HK-2 (cell line): ENCODE measurements around the gene PEX1.
"Not testable (repeated sequence)": the region's sequence is repeated elsewhere in the genome, so short reads cannot be mapped to it uniquely, and the experiment has no call there.

ENCODE experiments used
- DNase-seq: peaks from one replicate; pipeline ENCODE4 v3.0.0-alpha.2; 2018; ENCODE audit not compliant: unreplicated experiment

Gene PEX1

DNA sequence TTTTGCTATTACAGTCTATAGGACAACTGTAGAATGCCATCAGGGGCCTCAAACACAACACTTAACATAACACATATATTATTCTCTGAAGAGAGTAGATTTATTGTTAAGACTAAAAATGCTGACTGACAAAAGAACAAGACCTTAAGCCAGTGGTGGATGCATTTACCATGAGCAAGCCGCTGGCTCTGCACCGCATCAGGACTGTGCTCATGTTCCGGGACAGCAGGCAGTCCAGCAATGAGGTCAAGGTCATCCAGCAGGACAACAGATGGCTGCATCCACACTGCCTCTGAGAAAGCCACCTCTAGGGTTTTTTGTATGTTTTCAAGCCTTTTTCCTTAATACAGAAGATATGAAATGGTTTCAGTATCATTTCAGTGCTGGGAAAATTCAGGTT is 23.8 kb downstream of the PEX1 start:
- DNase-seq, result no peak

DNA sequence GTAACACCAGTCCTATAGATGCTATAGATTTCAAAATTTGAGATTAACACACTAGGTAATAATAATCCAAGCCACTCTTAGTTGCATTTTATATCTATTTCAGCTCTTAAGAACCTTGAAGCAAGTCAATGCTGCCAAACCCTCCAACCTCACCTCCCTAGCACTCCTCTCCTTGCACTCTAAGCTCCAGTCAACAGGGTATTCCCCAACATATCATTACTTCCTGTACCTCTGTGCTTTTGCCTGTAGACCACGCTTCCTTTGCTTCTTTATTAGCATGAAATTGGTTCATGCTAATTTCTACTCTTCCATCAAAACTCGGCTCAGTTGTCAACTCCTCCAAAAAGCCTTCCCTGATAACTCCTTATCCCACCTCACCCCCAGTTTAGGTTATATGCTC is 24.6 kb downstream of the PEX1 start:
- DNase-seq, result no peak

DNA sequence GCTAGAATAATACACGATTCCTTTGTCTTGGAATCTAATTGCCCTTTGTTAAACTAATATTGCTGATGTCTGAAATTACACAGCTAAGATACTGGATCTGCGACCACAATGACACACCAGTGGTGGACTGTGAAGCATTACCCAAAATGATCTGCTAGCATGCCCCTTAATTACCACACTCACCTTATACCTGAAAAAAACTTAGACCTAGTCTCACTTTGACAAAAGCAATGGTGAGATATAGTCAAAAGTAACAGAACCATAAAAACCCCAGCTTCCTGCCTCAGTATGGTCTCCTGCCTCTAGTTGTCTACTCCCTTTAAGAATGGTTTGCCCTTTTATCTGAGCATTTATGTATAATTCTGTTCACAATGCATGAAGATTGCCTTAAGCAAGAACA is 29.8 kb downstream of the PEX1 start:
- no peak for DNase-seq

DNA sequence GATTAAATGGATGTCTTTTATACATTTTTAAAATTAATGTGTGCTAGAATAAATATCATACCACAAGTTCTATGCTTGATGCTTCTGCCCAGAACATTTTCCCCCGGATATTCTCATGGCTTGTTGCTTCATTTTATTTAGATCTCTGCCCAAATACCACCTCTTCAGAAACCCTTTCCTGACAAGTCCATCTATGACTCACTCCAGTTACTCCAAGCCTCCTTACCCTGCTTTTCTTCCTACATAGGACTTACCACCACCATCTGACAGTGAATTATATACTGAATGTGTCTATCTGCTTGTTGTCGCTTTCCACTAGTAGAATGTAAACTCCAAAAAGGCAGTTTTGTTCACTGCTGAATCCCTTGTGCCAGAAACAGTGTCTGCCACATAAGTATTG is 31.4 kb downstream of the PEX1 start:
- DNase-seq, result no peak

DNA sequence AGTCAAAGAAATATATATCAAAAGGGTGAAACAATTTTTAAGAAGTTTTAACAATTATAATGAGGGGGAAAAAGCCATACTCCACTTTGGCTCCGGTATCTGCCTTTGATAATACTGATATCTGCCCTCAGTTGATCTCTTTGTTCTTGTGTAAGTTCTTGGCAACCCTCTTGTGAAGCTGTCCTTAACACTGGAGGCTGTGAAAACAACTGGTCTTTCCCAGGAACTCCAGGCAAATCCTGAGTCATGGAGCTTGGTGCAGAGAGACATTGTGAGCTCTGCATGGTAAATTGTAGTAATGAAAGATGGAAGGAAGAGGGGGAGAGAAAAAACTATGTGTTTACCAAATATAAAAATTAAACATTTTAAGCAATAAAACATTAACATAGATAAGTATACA is 38.7 kb downstream of the PEX1 start:
- DNase-seq, result no peak

DNA sequence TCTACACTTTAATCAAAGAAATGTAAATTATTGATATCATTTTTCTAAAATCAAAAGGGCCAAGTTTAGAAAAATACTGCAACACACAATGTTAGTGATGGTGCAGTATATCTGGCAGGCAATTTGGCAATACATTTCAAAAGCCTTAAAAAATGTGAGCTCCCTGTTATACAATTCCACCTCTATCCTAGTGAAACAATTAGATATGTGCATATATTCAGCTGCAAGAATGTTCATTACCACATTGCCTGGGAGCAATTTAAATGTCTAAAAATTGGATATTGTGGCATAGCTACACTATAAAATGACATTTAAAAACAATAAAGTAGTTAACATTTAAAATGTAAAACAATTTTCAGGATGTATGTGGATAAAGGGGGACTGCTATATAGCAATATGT is 40.5 kb downstream of the PEX1 start:
- no peak for DNase-seq

DNA sequence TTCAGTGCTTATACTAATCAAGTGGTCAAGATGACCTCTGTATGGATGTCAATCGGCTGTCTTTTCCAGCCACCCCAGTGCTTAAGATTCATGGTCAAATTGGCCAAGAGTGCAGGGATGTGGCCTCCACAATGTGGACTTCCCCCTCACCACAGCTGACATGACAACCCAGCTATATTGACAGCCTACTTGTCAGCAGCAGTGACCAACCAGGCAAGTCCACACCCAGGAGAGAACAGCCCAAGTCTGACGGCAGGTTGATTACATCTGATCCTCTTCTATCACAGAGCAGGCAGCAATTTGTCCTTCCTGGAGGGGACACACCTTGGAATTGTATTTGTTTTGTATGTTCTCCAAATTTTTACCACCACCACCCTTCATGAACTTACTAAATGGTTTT is 42.3 kb downstream of the PEX1 start:
- no peak for DNase-seq

DNA sequence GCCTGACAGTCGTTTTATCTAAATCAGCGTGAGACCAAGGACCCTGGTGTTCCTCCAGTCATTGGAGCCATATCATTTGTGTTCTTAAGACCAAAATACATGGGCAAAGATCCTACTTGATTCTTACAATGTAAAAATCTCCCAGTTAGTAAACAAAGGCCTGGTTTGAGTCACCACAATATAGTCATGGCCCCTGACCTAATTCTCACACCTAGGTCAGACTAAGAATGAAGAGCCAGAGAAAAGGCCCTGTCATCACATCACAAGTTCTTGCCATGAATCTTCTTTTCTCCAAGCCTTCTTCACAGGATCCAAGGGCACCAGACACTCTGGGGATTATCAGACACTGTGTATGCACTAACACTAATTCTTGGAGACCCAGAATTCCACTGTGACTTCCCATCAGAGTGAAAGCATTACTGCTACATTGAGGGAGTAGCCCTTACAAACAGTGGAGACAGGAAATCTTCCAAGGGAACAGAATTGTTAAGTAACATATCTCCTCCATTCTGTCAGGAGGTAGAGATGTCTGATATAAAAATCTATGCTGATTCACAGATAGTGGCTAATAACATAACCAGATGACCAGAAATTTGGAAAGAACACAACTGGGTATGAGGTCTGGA is 42.9 kb downstream of the PEX1 start:
- DNase-seq, result no peak

DNA sequence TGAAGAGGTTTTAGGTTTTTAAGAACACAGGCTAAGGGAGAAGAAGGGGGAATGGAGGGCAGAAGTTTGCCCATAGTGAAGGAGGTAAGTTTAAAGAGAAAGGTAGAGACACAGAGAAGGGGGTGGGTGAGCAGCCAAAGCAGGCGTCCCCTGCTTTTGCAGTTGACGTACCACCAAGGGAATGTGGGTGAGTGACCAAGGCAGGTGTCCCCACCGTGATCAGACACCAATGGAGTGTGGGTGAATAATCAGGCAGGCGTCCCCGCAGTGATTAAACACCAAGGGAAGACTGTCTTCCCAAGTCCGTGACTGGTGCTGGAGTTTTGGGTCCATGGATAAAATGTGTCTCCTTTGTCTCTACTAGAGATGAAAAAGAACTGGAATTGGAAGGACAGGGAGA is 44.1 kb downstream of the PEX1 start:
- DNase-seq, result not testable (repeated sequence)

DNA sequence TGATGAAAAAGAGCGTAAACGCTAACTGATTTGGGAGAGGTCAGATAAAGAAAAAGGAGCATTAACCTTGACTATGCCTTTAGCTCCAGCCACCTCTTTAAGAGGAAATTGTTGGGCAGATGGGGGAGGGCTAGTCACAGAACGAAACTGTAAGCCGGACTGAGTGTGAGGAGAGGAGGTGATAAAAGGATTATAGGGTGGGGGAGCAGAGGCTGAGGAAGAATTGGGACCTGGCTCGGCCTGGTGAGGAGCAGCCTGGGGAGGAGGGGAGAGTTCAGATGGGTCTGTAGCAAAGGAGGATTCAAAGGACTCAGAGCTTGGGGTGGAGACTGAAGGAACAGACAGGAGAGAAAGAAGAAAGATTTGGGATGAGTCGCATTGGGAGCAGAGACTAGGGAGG is 44.7 kb downstream of the PEX1 start:
- not testable (repeated sequence) for DNase-seq

DNA sequence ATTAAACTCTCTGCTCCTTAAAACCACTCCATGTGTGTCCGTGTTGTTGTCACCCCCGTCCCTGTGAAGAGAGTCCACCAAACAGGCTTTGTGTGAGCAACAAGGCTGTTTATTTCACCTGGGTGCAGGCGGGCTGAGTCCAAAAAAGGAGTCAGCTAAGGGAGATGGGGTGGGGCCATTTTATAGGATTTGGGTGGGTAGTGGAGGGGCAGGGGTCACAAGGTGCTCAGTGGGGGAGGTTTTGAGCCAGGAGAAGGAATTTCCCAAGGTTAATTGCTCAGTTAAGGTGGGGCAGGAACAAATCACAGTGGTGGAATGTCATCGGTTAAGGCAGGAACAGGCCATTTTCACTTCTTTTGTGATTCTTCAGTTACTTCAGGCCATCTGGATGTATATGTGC is 49.2 kb downstream of the PEX1 start:
- DNase-seq, result not testable (repeated sequence)

DNA sequence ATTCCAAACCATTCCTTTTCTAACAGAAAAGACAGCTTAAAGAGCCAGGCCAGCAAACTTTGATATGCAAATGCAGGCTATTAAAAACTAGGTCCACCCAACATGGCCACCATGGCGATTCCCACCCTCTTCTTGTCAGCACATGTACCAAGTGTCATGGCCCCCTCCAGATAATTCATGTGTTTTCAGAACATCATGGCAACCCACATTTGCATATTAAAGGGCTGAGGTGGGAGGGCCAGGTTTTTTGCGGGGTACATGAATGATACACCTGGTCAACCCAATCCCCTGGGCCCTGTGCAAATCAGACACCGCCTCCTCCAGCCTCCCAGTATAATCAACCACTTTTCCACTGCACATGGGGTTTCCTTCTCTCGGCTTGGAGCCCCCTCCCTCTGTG is 49.6 kb downstream of the PEX1 start:
- no peak for DNase-seq

DNA sequence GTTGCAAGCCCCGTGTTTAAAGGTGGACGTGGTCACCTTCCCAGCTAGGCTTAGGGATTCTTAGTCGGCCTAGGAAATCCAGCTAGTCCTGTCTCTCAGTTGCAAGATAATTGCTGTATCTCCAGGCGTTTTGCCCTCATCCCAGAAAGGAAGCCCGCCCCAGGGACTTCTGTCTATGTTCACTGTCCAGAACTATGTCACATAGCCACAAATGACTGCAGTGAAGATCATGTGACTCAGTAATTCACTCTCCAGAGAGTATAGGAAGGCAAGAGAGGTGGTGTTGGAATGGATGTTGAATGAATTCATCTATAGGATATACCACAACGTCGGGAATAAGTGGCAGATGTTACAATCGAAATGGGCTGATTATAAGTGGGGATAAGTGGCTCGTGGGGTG is 50.2 kb downstream of the PEX1 start:
- no peak for DNase-seq

DNA sequence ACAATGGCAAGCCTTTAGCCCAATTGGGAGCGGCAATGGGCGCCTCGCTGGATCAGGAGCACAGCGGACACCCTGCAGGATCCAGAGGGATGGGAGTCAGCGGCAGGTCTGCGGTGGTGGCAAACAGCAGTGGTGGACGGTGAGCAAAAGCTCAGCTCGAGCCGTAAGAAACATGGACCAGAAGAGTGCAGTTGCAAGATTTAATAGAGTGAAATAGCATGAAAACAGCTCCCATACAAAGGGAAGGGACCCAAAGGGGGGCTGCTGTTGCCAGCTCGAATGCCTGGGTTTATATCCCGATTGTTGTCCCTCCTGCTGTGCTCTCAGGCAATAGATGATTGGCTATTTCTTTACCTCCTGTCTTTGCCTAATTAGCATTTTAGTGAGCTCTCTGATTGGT is 50.6 kb downstream of the PEX1 start, which contains the start of gene ERVW-1:
TSS of gene ERVW-1 (minus strand) at position 266 of the 400 bp plus-strand sequence. CDS start 7,565 bp downstream, outside the sequence.
- not testable (repeated sequence) for DNase-seq

DNA sequence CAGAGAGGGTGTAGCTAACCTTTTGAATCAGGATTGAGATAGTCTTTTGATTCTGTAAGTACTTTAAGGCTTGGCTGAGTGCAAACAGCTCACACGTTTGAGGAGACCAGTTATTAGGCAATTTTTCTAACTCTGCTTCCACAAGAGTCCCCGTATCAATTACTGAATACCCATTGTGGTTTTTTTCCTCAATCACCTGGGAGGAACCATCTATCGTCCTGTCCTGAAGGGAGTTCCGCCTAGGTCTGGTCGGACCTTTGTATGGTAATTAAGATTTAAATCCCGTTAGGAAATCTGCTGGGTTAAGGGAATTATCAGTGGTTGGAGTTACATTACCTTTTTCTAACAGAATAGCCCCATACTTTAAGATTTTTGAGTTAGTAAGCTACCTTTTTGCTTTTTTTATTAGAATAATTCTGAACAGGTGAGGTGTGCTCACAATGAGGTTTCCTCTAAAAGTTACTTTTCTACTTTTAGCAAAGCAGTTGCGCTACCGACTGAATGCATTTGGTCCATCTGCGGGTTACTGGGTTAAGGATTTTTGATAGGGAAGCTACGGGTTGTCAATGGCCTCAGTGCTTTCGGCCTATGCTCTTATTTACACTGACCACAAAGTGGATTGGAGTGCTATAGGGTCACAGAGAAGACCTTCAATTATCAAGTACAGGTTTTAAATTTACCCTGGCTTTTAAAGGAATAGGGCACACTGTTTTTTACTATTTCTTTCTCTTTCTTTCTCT is 52.3 kb downstream of the PEX1 start:
- DNase-seq, result not testable (repeated sequence)

DNA sequence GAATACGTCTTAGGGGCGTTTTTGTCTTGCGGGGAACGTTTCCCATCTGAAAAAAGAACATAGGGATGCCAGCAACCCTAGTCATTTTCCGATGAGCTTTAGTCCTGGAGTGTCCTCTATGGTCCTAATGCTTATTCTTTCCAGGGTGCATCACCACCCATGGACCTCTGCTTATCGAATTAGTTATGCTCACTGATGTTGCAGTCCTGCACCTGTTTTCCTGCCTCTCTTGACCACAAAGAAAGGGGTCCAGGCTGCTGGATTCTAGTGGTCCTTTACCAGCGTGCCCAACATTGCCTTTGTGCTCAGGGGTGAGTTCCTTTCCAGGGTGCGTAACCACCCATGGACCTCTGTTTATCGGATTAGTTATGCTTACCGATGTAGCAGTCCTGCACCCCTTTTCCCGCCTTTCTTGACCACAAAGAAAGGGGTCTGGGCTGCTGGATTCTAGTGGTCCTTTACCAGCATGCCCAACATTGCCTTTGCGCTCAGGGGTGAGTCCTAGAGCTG is 53.0 kb downstream of the PEX1 start:
- not testable (repeated sequence) for DNase-seq

DNA sequence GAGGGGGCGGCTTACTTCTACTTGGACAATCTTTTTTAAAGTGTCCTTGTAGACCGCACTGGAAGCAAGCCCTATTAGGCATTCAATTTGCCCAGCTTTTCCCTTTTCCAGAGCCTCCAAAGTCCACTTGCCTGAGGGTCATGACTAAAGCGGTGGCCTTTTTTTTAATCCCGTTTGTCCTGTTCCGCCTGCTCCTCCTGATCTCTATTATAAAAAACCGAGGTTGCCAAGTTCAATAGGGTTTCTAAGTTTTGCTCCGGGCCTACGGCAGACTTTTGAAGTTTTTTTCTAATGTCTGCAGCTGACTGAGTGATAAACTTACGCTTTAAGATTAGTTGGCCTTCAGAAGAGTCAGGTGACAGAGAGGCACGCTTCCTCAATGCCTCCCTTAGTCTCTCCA is 54.3 kb downstream of the PEX1 start:
- not testable (repeated sequence) for DNase-seq

DNA sequence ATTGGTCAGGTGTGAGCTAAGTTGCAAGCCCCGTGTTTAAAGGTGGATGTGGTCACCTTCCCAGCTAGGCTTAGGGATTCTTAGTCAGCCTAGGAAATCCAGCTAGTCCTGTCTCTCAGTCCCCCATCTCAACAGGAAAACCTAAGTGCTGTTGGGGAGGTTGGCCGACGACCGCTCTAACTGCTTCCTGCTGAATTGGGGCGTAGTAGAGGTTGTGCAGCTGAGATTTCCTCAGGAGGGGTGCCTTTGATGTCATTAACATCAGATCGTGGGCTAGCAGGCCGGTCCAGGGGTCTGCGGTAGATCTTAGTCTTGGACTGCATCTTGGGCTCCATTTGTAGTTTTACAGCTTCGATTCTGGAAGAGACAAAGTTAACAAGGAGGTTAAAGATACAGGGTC is 59.7 kb downstream of the PEX1 start:
- not testable (repeated sequence) for DNase-seq

DNA sequence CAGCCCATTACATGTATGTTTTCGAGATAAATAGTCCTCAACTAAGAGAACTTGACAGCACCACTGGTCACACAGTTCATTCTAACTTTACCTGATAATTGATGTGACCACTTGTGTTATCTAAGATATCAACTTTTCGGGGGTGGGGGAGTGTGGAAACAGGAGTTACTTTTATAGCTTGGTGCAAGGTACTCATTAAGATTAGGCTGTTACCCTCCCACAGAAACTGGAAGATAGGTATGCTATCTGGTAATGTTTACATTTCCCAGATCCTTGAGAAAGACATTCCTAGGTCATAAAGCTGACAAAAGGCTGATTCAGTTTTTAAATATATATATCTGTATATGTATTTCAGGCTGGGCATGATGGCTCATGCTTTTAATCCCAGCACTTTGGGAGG is 61.6 kb downstream of the PEX1 start:
- DNase-seq, result no peak

DNA sequence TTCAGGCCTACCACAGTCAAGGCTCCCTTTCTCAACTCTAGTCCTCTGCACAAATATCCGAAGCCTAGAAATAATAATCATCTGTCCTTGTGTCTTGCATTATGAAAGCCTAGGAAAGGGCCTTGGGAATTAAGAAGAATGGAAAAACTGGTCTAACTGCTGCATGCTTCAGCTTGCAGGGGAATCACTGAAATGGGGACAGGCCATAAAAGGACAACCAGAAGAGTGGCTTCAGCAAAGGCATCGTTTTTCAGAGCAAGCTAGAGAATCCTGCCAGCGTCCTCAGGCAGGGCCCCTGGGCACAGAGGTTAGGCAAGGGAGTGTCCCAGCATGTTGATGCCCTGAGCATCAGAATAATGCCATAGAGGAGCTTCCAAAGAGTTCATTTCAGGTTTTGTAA is 63.8 kb downstream of the PEX1 start:
- DNase-seq, result no peak

DNA sequence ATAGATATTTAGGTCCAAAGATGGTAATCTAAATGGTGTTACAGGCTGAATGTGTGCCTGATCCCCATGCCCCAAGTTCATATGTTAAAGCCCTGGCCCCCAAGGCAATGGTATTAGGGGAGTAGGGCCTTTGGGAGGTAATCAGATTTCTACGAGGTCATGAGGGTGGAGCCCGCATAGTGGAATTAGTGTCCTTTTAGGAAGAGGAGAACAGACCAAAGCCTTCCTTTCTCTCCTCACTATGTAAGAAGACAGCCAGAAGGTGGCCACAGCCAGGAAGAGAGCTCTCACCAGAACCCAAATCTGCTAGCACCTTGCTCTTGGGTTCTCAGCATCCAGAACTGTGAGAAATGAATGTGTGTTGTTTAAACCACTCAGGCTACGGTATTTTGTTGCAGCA is 65.8 kb downstream of the PEX1 start:
- DNase-seq, result no peak

DNA sequence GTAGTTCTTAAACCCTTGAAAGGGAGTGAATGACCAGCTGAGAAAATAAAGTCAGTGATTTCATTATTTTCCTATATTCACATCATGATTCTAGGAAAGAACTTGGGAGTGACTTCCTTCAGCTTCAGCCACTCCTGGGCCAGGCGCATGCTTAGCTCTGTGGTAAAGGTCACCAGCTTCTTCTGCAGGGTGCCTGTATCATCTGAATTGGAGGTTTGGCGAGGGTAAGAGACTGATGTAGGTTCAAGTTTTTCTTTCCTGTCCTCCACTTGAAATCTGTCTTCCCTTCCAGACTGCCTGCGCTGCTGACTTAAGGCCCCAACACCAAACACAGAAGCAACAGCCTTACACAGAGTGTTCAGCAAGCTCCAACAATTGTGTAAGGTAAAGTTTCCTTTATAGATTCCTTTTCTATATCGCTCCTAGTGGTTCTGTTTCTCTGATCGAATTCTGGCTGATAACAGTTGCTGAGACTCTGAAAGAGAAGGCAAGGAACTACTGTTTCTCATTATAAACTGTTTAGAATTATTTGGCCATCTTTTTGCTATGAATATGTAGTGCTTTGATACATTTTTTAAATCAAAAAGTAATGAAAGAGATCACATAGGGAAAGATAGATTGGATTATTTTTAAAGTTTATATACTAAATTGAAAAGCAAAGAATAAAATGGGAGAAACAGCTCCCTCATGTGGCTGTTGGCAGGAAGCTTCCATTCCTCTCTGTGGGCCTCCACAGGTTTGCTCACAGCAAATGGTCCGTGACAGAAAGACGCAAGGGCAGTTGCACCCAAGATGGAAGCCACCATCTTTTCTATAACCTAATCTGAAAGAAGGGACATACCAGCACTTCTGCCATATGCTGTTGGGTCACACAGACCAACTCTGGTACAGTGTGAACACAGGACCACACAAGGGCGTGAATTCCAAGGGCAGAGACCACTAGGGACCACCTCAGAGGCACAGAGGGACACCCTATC is 67.0 kb downstream of the PEX1 start:
- peak; percentile 34 for DNase-seq
